Measurements from ENCODE around the gene WNT7B.

WNT7B gene

GRCh38 chr22:45877036-45877380 is 100.0 kb downstream of the WNT7B start:
- H3K27ac ChIP-seq: no peak overlapping the region
- in situ Hi-C loops (cut with HindIII; ENCODE audit: low pct_ligation_motif_present, low sequenced_read_pairs): no loop called here
- no peaks in the 10 kb centered on the region for H3K36me3 ChIP-seq (replicated peaks)
- DNase-seq: no peak
- H3K27me3 ChIP-seq (replicated peaks): peaks cover 51% of the 10 kb centered on the region
- H3K4me3 ChIP-seq (ENCODE audit: low read depth, low read length): no peak overlapping the region
- no peak for TF ChIP-seq CTCF (IDR thresholded peaks at IDR 0.05; ENCODE audit: low read depth, low read length, missing control alignments)

- Histone ChIP-seq H3K4me3 (ENCODE audit: low read depth, low read length) (no peak overlapping the region), H3K27me3 (replicated peaks) (peaks cover 46% of the 10 kb centered on the region), H3K36me3 (replicated peaks) (no peaks in the 10 kb centered on the region), H3K27ac (no peak overlapping the region)
- in situ Hi-C loops (cut with HindIII; ENCODE audit: low pct_ligation_motif_present, low sequenced_read_pairs): no loop called here
- no peak for TF ChIP-seq CTCF (IDR thresholded peaks at IDR 0.05; ENCODE audit: low read depth, low read length, missing control alignments)
- DNase-seq: no peak
Observed at GRCh38 chr22:45876136-45877035, 100.6 kb downstream of the WNT7B start.

GRCh38 chr22:45872659-45873263 is 104.2 kb downstream of the WNT7B start:
- no peak for TF ChIP-seq CTCF (IDR thresholded peaks at IDR 0.05; ENCODE audit: low read depth, low read length, missing control alignments)
- no peak for DNase-seq
- H3K4me3 ChIP-seq (ENCODE audit: low read depth, low read length): no peak overlapping the region
- H3K36me3 ChIP-seq (replicated peaks): no peaks in the 10 kb centered on the region
- no peak overlapping the region for H3K27ac ChIP-seq
- in situ Hi-C loops (cut with HindIII; ENCODE audit: low pct_ligation_motif_present, low sequenced_read_pairs): no loop called here
- H3K27me3 ChIP-seq (replicated peaks): peaks cover 36% of the 10 kb centered on the region

GRCh38 chr22:45871721-45872120 is 105.2 kb downstream of the WNT7B start:
- no peak overlapping the region for H3K27ac ChIP-seq
- TF ChIP-seq CTCF (IDR thresholded peaks at IDR 0.05; ENCODE audit: low read depth, low read length, missing control alignments): no peak
- H3K27me3 ChIP-seq (replicated peaks): peaks cover 38% of the 10 kb centered on the region
- DNase-seq: no peak
- in situ Hi-C loops (cut with HindIII; ENCODE audit: low pct_ligation_motif_present, low sequenced_read_pairs): no loop called here
- H3K36me3 ChIP-seq (replicated peaks): no peaks in the 10 kb centered on the region
- no peak overlapping the region for H3K4me3 ChIP-seq (ENCODE audit: low read depth, low read length)

Data from brain microvascular endothelial cell (primary cell).